GM18861 (cell line): ENCODE results near the gene TNIK.
A peak's percentile ranks its signal among the peaks of the same experiment; 100 is the strongest.

Experiments
- ATAC-seq: cut with Tn5 transposase; IDR thresholded peaks from one replicate; pipeline ENCODE4 v1.9.1; 2021; ENCODE audit not compliant: unreplicated experiment

Gene TNIK

DNA sequence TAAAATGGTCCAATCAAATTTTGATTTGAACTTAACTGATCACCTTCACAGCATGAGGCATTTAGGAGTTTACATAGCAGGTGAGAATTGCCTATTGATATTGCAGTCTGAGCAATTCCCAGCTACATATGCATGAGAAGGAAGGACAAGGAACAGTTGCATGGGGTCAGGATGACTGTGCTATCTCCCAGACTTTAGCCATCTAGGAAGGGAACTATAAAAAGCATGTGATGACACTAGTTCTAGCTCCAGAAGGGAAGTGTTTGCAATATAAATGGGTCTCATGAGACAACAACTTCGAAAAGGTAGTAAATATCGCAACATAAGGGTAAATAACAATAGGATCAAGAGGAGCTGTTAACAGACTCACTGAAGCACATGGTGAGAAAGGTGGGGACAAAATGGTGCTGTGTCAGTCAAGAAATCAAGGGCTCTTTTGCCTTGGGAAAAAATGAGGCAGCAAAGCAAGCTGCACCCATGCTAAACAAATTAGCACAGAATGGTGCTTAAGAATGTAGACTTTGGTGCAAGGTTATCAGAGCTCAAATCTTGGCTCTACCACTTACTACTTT is 343.3 kb downstream of the TNIK start:
- no peak for ATAC-seq

DNA sequence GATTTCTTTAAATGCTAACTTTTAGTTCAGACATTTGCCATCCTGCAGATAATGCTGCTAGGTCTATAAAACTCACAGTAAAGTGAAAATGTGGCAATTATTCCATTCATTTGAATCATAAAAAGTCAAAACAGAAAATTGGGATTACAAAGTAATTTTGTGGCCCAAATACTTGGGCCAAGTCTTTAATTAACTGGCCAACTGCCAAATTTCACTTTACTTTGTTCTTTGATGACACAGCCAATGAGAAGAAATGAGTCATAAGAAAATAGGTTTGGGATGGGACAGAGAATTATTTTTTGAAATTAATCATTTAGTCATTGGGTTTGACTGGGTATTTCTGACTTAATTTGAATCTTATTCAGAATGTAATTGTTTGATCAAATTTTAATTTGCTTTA is 343.8 kb downstream of the TNIK start:
- no peak for ATAC-seq

DNA sequence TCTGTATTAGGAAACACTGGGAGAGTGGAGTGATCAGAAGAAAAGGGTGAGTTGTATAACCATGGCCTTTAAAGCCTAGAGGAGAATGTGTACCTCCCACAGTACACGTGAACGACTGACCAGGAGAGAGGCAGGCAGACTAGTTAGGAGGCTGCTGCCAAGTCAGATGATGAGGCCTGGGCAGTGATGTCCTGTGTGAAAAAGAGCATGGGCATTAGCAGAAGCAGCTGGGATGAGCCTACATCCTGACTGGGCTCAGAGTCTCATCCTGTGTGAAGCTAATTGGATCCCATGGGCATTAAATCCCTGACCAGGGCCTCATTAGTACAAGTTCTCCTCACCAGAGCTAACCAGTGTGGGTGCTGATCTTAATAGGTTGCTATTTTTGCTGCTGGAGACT is 344.5 kb downstream of the TNIK start:
- ATAC-seq = no peak

DNA sequence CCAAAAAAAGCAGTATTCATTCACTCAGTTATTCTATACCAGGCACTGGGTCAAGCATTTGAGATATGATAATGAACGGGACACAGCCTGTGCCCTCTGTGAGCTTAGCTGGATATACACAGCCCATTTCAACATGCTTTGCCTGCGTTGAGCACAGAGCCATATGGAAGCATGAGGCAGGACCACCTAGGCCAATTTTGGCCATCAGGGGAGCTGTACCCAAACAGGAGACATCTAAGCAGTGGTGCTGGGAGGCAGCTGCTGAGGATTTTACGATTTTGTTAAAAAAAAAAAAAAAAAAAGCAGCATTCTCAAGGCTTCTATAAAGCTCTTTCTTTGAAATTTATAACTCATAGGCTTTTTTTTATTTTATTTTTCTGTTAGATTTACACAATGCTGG is 346.5 kb downstream of the TNIK start:
- no peak for ATAC-seq

DNA sequence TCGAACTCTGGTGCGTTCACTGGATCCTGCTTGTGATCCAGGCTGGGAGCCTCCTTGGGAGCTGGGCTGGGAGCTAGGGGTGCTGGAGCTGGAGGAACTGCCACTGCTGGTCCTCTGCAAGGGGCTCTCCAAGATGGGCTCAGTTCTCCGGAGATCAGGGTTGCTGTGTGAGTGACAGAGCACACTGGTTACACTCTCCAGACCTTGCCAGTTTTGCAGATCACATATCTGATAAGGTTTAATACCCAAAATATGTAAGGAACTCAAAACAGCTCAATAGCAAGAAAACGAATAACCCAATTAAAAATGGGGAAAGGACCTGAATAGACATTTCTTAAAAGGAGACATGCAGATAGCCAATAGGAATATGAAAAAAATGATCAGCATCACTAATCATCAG is 349.5 kb downstream of the TNIK start:
- ATAC-seq = no peak

DNA sequence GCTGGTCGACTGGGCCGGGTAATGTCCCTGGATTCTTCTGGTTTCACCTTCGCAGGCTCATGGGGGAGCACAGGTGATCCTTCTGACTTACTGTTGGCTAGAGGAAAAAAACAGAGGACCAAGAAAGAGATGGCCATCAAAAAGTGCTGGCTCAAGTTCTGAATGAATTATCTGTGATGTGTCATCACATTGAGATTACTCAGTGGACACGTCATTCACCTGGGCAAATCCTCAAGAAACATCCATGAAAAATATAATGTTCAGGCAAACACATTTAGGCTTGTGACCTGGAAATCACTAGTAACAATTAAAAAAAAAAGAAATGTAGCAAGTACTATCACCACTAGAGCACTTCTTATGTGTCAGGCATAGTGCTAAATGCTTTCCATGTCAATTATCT is 352.1 kb downstream of the TNIK start:
- ATAC-seq = no peak

DNA sequence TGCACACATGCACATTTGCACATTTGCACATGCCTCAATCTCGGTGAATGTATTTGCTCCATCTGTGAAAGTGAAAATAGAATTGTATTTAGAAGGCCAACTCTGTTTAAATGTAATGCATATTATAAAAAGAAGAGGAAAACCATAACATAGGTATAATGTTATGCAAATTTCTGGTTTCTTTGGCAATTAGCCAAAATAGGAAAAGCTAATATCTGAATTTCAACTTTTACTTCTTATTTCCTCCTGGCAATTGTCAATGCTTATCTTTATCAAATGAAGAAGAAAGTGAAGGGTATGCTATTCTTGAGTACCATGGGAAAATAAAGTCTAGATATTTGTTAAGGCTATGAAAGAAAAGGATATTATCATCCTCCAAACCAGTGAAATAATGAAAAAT is 357.0 kb downstream of the TNIK start:
- ATAC-seq = no peak

DNA sequence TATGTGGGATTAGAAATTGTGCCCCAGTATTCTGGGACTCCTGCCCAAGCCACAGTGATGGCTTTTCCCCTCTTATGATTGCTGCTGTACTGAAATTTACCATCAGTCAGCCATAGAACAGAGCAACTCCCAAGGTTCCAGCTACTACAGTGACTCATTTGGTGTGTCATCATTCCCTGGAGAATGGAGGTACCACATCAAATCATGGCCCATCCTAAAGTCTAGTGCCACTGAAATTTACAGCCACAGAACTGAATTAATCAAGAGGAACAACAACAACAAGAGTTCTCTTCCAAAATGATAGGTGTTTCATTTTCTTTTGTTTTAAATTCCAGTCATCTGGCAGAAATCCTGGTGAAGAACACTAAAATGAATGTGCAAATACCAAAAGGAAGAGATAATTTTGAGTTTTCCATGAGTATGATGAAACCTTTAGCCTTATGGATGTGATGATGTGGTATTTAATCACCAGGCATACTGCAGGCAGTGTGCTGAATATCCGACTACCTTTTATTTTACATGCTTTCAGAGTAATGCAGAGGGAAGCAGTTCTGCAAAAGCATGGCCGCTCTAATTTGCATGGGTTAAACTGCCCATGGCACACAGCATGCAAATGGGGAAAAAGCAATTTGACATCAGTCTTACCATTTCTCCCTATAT is 358.1 kb downstream of the TNIK start:
- no peak for ATAC-seq

DNA sequence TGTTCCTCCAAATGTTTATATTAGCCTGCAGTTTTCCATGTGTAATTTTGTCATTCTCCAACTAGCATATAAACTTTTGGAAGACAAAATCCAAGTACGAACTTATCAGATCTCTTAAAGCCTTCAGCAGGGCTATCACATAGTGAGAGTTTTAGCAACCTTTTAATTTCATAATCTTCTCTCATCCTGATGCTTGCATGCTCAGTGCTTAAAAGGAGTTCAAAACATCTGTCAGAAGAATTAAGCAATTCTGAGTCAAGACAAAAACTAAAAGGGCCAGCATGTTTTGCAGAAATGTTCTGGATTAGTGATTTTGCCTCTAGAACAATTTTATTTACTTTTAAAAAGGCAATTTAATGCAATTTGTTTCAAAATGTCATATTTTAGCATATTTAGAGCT is 360.3 kb downstream of the TNIK start:
- no peak for ATAC-seq

DNA sequence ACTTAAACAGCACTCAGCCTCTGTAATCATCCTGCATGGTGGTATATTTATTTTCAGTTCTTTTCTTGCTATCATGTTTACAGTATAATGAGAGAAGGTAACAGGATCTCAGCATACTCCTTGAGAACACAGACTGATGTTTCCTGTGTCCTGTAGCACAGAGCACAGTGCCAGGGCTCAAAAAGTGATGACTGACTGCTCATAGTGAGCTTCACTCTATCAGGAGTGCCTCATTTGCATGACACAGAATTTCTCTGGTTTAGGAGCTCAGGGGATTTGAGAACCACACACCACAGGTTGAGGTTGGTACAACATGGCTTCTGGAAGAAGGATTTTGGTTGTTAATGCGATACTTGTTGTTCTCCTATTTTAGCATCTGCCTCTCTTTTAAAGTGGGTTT is 365.1 kb downstream of the TNIK start:
- peak; percentile 100 for ATAC-seq

DNA sequence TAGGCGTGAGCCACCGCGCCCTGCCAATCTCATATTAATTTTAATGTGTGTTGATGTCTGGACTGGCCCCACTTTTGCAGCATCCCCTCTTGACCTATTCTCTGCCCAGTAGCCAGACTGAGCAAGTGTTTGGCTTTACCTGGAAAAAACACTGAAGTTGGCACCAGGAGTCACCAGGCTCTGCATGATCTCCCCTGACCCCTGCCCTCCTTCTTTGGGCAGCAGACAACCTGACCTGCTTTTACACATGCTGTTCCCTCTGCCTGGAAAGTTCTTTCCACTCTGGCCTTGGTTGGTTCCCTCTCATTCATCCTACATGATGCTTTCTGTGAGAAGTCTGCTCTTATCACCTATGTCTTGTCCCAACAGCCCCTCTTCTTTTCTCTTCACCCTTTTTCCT is 365.8 kb downstream of the TNIK start:
- no peak for ATAC-seq

DNA sequence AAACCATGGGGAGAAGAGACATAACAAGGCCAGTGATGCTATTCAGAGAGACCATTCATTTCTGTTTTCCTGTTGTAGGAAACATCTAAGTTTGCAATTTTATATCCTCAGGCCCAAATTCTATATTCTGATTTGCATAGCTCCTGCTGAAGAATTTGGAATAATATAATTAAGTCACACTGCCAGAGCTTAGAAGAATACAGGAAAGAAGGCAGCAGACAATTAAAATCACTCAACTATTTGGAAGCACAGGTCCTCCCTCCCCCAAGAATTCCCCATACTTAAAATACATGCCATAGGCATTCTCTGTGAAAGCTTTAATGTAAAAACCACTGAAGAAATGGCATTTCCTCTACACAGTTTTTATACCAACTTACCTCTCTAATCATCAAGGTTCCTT is 366.7 kb downstream of the TNIK start:
- no peak for ATAC-seq

DNA sequence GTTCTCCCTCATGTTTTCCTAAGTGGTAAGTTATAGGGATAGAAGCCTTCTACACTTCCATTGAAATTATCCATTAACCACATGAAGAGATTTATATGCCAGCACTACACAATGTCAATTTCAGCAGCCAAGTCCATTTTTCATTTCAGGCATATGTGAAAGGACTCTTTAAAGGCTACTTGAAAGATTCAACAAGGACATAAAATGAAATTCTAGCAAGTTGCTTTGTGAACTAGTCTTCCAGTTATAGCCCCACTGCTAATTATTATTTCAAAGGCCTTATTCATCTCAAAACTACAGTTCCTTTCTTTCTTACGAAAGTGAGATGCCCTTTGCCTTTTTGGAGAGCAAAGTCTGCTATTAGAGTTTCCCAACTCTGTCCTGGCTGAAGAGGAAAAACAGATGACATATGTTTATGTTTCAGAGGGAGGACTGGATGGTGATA is 367.7 kb downstream of the TNIK start:
- ATAC-seq = no peak

DNA sequence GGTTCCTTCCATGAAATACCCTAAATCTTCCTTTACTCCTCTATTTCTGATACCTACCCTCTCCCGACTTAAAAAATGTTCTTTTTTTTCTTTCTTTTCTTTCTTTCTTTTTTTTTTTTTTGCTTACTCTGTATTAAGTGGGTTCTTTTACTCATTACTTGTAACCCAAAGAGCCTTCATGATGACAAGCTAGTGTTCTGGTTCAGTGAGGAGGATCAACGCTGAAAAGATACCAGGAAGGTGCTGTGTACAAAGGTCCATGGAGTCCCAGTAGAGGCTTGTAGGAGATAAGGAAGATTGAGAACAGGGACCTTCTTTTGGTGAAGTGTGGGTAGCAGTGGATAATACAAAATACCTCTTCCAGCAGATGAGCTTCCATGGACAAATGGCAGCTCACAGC is 369.9 kb downstream of the TNIK start:
- ATAC-seq = no peak

DNA sequence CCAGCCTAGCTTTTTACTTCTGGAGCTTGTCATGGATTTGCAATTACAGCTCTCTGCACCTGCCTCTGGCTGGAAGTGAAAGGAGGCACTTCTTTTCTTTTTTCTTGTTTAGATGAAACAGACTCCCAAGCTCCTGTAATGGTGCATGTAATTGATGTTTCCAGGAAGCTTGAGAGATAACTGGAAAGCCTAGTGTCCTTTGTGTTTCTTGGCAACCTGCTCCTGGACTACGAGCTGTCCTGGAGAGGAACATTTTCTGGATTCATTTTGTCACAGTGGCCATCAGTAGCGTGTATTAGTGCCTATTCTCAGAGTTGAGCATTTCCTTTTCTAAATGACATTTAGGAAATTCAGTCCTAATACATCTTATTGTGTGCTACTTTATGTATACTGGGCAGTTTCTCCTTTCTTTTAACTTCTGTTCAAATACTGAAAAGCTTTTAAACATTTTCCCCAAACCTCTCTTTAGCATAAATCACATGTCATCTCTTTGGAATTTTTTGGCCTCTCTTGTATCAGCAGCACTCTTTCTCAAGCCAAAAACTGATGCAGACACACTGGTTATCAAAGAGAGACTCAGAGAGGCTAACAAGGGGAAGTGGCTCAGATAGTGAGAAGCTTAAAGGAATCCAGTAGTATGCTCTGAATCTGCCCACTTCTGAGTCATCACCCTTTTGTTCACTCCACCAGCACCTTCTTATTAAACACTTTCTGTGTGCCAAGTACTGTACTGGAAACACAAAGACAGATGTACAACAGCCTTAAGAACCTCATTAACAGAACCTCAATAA is 371.0 kb downstream of the TNIK start:
- ATAC-seq = no peak

DNA sequence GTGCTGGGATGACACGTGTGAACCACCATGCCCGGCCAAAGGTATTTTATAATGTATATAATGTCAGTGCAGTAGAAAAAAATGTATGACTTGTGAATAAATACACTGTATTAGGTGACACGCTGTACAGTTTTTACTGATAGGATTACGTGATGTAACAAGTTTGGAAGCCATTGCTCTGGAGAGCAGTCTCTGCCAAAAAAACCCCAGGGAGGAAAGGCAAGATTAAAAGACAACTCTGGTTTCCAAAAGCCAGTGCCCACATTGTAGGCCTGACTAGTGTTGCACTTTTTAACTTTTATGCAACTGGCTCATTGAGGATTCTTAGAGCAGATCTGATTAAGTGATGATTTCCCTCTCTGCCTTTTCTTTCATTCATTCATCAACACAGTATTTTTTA is 371.7 kb downstream of the TNIK start:
- ATAC-seq = no peak

DNA sequence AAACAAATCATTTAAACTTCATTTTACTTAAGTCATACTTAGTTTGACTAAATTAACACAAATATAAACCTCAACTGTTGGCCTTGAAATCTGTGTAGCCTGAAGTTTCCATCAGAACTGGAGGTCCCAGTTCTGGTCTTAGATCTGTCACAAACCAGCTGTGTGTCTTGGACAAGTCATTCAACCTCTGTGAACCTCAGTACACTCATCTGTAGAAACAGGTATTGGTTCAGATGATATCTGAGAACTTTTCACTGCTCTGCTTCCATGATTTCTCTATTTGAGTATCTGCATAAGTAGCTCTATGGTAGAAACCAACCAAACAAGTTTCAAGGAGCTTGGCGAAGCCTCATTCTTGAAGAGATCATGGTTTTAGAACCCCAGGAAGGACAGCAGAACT is 373.3 kb downstream of the TNIK start:
- no peak for ATAC-seq

DNA sequence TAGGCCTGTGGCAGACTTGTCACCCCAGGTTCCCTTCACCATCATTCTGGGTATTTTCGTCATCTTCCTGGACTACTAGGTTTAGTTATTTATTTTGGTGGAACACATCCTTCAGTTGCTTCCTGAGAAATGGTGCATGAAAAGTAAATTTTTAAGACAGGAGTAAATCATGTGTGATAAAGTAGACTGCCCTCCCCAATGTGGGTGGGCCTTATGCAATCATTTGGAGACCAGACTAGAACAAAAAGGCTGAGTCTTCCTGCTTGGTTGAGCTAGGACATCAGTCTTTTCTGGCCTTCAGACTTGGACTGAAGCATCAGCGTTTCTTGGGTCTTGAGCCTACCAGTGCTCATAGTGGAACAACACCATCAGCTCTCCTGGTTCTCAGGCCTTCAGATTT is 382.9 kb downstream of the TNIK start:
- ATAC-seq = no peak

DNA sequence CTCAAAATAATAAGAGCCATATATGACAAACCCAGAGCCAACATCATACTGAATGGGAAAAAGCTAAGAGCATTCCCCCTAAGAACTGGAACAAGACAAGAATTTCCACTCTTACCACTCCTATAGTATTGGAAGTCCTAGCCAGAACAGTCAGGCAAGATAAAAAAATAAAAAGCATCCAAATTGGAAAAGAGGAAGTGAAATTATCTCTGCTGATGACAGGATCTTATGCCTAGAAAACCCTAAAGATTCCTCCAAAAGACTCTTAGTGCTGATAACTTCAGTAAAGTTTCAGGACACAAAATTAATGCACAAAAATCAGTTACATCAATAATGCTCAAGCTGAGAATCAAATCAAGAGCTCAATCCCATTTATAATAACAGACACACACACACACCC is 387.8 kb downstream of the TNIK start:
- ATAC-seq = no peak

DNA sequence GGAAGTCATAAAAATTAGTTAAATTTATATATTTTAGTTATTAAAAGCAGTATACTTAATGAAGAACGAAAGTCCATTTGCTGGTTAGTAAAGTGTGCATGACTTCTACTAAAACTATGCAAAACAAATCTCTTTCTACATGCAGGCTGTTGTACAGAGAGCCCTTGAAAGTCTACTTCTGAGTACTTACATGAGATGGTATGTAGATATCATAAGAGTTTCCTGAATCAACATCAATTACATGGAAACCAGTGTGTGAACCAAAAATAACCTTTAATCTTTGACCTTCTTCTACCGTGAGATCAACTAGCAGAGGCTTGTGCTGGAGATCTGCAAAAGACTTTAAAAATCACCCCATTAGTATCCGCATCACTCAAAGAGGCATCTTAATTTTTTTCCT is 391.5 kb downstream of the TNIK start:
- ATAC-seq = no peak

DNA sequence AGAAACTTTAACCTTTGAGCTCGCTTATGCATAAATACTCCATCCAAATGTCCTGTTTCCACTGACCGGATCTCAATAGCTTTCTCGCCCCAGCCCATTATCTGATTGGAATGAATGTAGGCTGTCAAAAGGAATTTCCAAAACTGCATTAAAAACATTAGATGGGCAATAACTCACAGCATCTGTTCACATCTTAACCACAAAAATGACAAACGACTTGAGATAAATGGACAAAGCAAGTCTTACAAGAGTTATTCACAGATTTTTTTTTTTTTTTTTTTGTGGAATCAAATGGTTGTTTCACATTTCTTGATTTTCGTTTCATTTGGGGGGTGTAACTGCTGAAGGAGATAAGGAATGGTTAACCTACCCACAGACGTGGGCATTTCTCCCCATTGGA is 394.0 kb downstream of the TNIK start:
- no peak for ATAC-seq

DNA sequence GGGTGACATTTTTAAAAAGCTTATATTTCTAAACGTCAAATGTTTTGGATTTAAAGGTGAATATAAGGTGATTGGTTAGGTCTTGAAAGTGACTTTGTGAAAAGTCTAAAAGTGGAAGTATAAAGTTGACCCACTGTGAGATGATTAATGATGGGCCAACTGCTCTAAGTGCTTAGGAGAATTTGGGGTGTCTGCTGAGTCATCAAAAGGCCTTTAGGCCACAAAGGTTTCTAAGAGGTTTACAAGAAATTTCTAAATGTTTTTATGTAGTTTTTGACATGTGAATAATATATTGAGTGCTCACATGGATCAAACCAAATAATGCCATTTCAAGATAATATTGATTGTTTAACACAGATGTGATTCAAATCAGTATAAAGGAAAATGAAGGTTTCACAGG is 394.5 kb downstream of the TNIK start:
- ATAC-seq = no peak

DNA sequence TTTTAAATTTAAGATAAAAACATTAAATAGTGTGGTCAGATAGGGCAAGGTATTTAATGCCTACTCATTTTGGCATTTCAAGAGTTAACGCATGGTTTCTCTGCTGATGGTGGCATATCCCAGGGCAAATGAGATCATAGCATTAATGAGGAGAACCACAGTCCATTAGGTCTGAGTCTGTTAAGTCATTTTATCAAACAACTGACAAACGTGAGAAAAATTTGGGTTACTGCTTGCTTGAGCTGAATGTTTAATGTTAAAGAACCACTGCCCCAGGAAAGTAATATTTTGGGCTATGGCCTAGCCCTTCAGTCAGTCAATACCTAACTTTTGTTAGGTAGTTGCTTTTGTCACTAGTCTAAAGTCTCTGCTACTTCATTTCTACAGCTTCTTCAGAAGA is 395.7 kb downstream of the TNIK start:
- no peak for ATAC-seq
